Dermis microvascular lymphatic vessel endothelial cell (primary cell): Measurements from ENCODE around the gene AKT3. TPM values are rescaled to one million over a fixed set of nuclear protein-coding genes. Genes with fewer than 3 reads are reported as not detected.

Experiments used
- total RNA-seq: library from RNA; depleted of rRNA; stranded (reverse); fragments of >200 nt; gene quantifications from 2 replicates; pipeline ENCODE4 v1.2.1, GENCODE V29; 2014

The AKT3 gene
- total RNA-seq, 1 donor from 2014 or later: 44.2 TPM

Other genes with a start within 250 kb of the AKT3 start
- gene ZBTB18, start 201.0 kb upstream of the AKT3 start, total RNA-seq: 12.2 and 16.2 TPM in 2 replicates